NOMO-1 treated with DMSO at 0.1 percent for 48 hours (cell line): Measurements from ENCODE around the gene PAOX.
A peak's percentile ranks its signal among the peaks of the same experiment; 100 is the strongest.
"Not testable (repeated sequence)": the region's sequence is repeated elsewhere in the genome, so short reads cannot be mapped to it uniquely, and the experiment has no call there.

ENCODE experiments used
- DNase-seq: peaks from one replicate; lab custom pipeline; 2025; ENCODE audit not compliant: unreplicated experiment; lab: John Stamatoyannopoulos, UW

The PAOX gene

DNA sequence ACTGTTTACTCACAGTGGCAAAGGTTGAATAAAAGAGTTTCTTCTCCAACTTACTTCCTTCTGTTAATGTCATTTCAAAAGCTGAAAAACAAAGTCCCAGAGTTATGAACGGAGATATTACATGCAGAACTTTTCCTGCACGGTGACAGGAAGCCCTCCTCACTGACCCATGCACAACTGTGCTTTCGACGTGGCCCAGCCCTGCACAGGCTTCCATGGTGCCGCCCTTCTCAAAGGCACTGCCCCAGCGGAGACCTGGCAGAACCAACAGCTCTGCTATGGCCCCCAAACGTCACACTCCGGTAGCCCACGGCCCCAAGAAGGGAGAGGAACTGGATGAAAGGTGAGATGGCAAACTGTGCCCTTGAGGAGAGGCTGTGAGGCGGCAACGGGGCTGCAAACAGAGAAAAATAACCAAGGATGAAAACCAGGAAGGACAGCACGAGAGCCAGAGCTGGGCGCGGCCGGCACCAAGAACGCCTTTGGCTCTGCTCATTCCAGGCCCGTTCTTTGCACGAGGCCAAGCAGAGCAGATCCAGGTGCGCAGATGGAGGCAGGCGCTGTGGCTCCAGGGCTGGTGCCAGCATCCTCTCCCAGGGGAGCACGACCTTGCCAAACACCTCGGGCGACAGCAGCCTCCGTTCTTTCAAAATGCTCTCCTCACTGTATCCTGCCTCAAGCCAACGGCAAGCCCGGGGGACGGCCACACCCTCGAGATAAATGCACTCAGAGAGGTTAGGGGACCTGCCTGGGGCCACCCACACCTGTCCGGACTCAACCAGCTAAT, 14.2 kb upstream of the PAOX start:
- no peak for DNase-seq

DNA sequence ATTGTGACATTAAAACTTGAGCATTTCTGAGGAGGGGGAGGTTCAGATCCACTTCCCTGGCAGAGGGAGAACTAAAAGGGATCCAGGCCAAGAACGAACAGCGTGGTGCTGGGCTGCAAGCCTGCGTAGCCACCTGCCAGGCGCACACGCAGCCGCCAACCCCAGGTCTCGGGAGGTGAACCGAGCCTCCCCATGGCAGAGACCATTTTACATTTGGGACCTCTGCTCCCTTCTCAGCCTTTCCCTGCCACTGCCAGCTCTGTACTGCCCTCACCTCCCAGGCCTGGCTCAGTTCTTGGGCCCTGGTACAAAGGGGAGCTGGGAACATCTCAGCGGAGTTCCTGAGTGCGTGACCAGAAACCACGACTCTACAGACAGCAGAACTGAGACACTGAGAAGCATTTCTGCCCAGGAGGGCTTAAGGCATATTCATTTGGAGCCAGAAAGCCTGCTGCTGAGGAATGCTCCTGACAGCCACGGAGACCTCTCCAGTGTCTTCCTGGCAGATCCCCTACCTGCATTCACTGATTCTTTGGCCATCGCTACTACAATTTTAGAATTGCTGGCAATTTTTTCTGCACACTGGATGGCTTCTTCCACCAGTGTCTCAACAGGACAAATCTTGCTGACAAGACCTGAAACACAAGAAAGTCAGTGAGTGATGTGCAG, 13.5 kb upstream of the PAOX start:
- DNase-seq = no peak

GRCh38 chr10:133366130-133366478, 13.0 kb upstream of the PAOX start:
- no peak for DNase-seq

- no peak for DNase-seq
Measured at GRCh38 chr10:133366751-133367150, 12.3 kb upstream of the PAOX start.

DNA sequence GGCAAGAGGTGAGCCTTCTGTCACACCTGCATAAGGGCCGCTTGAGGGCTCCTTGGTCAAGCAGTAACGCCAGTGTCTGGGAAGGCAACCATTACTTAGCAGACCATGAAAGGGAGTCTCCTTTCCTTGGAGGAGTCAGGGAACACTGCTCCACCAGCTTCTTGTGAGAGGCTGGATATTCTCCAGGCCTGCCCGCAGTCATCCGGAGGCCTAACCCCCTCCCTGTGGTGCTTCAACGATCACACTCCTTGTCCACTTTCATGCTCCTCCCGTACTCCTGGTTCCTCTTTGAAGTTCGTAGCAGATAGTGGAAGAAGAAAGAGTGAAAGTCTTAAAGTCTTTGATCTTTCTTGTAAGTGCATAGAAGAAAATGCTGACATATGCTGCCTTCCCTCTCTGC, 11.6 kb upstream of the PAOX start:
- not testable (repeated sequence) for DNase-seq

GRCh38 chr10:133368153-133368552, 10.9 kb upstream of the PAOX start:
- no peak for DNase-seq

GRCh38 chr10:133370030-133370786, 8.9 kb upstream of the PAOX start:
- no peak for DNase-seq

DNA sequence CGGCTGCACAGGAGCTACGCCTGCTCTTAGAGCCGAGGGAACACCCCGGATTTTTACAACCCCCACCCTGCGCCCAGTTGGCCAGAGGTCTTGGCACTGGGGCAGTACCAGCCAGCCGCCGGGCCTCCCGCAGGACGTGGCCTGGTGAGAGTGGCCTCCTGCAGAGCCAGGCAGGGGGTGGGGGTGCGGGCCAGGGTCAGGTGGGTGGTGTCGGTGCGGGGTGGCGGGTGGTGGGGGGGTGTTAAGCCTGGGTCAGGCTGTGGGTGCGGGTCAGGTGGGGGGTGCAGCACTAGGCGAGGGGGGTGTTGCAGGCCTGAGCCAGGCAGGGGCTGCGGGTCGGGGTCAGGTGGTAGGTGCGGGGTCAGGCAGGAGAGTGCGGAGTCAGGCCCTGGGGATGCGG, 6.6 kb upstream of the PAOX start:
- no peak for DNase-seq

GRCh38 chr10:133373174-133374090, 5.6 kb upstream of the PAOX start, which contains the start of gene ECHS1:
Gene ECHS1 (minus strand): TSS chr10:133373354. CDS start chr10:133373333, 21 bp downstream.
- DNase-seq = peak; percentile 86

- DNase-seq = no peak
Measured at GRCh38 chr10:133375357-133376115, 3.5 kb upstream of the PAOX start.

GRCh38 chr10:133376183-133376582, 2.9 kb upstream of the PAOX start:
- DNase-seq = not testable (repeated sequence)

DNA sequence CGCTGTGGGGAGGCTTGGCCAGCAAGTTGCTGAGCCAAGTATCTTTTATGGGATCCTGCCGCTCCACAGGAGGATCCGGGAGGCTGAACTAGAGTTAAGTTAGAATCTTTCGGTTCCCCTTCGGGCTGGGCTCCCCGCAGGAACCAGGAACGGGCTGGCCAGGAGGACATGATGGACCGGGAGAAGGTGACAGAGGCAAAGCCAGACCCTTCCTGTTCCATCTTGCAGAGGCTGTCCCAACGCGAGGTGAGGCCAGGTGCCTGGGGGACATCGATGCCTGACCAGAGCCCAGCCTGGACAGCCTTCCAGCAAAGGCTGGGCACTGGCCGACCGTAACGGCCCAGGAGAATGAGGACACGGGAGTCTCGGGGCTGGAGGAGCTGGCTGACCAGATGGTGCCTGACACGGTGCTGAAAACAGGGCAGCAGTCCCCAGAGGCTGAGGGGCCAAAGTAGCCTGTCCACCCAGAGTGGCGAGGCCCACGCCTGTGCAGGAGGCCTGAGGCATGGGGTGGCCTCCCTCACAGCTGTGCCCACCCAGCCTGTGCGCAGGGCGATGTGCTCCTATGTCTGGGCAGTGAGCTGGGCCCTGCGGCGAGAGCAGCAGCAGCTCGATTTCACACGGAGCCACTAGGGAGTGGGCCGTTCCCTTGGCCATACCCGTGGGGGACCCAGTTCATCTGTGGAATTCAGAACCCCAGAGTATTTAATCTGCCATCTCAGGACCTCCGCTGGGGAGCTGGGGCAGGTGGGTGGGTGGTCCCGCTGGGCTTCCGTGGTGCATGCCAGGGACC, 1.8 kb upstream of the PAOX start:
- DNase-seq = no peak

DNA sequence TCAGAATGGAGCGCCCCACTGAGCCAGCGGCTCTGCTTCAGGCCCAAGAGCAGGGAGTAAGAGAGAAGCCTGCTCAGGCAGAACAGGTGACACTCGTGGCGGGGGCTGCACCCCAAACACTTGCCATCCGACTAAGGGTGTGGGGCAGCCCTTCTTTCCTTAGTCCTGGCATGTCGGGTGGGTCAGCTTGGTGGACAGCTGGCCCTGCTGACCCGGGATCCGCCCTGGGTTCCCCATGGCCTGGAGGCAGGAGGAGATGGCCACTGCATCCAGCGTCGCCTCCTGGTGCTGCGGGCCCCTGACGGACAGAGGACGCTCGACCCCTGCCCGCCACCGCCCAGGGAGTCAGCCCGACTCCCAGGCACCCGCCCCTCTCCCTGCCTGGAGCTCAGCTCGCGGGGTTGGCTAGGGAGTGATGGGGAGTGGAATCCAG, 1.2 kb upstream of the PAOX start:
- DNase-seq = no peak

DNA sequence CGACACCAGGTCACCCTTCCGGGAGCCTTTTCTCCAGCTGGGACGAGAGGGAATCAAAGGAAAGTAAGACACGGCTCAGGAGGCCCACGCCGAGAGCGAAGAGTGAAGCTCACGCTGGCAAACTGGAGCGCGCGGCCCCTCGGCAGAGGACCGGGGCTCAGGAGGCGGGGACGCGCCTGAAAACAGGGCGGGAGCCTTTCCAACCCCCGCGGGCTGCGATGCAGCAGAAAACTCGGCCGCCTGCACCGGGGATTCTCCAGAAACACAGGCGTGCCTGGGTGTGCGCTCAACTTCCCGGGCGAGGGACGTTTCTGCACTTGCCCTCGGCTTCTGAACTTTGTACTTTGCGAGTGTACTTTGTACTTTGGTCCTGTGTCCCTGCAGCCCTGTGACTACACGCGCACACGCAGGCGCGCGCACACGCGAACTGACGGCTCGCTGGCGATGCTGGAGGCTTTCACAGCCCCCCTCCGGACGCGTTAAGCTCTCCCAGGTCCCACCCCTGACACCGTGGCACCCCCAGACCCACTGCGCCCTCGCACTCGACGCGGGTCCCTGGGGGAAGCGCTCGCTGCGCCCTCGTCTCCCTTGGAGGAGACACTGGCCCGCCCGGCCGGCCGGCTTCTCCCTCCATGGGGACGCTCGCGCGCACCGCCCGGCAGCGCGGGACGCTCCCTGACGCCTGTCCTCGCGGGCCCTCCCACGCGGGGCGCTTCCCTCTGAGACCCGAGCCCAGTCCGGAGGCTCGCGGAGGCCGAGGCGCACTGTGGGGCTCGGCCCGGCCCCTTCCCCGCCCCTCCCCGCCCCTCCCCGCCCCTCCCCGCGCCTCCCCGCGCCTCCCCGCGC, 588 bp upstream of the PAOX start:
- DNase-seq = peak; percentile 54

DNA sequence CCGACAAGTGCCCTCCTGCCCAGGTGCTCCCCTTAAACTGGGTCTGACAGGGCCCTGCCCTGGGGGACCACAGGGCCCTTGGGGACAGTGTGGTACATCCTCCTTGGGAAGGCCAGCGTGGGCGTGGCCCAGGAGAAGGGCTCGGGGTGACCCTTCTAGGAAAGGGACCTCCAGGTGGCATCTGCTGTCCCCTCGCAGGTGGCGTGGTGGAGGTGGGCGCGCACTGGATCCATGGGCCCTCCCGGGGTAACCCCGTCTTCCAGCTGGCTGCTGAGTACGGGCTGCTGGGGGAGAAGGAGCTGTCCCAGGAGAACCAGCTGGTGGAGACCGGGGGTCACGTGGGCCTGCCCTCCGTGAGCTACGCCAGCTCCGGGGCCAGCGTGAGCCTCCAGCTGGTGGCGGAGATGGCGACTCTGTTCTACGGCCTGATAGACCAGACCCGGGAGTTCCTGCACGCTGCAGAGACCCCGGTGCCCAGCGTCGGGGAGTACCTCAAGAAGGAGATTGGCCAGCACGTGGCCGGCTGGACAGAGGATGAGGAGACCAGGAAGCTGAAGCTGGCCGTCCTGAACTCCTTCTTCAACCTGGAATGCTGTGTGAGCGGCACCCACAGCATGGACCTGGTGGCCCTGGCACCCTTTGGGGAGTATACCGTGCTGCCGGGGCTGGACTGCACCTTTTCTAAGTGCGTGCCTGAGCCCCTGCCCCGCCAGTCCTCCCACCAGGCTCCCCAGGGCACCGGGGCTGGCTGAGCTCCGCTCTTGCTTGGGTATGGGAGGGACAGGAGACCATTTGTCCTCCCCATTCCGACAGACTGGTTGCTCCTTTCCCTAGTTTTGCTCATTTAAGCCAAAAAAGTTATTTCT, 972 bp downstream of the PAOX start:
- no peak for DNase-seq

DNA sequence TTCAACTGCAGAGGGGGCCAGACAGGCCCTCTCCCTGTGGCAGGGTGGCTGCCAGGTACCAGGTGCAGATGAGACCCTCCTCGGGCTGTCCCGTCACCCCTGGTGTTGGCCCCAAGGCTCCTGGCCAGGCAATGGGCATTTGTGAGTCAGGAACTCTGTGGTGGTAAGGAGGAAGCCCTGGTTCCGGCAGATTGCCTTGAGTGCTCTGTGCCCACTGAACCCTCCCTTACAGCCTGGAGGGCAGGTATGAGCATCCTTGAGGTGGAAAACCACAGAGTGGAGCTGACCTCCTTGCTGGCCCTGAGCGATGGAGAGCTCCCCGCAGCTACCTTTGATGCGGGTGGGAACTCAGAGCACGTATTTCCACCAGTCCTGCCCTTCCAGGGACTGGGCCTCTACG, 2.0 kb downstream of the PAOX start:
- no peak for DNase-seq

DNA sequence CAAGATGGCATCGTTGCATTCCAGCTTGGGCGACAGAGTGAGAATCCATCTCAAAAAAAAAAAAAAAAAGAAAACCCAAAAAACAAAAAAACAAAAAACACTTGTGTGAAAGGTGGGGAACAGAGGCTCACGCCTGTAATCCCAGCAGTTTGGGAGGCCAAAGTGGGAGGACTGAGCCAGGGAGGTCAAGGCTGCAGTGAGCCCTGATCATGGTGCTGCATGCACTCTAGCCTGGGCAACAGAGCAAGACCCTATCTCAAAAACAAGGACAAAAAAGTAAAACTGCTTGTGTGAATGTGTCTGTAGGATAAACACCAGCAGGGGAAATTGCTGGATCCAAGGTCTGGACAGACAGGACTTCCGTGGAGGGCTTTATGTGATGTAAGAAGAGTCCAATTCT, 4.5 kb downstream of the PAOX start:
- no peak for DNase-seq
